Measurements from ENCODE around the gene ATL3. TPM values are rescaled to one million over a fixed set of nuclear protein-coding genes. Genes with fewer than 3 reads are reported as not detected.
"Not testable (repeated sequence)": the region's sequence is repeated elsewhere in the genome, so short reads cannot be mapped to it uniquely, and the experiment has no call there.

ATL3 gene
- total and polyA plus RNA-seq, 7 donors, result 8.4 to 115 (median 97.8) TPM

- H3K27ac ChIP-seq, result peak overlapping the region; percentile 48 to 85 (median 70)
- WGBS, 2 donors, result 45 to 63% methylated on average over 4 of the region's 4 CpGs
Observed at GRCh38 chr11:63609536-63609935, 61.6 kb downstream of the ATL3 start.

DNA sequence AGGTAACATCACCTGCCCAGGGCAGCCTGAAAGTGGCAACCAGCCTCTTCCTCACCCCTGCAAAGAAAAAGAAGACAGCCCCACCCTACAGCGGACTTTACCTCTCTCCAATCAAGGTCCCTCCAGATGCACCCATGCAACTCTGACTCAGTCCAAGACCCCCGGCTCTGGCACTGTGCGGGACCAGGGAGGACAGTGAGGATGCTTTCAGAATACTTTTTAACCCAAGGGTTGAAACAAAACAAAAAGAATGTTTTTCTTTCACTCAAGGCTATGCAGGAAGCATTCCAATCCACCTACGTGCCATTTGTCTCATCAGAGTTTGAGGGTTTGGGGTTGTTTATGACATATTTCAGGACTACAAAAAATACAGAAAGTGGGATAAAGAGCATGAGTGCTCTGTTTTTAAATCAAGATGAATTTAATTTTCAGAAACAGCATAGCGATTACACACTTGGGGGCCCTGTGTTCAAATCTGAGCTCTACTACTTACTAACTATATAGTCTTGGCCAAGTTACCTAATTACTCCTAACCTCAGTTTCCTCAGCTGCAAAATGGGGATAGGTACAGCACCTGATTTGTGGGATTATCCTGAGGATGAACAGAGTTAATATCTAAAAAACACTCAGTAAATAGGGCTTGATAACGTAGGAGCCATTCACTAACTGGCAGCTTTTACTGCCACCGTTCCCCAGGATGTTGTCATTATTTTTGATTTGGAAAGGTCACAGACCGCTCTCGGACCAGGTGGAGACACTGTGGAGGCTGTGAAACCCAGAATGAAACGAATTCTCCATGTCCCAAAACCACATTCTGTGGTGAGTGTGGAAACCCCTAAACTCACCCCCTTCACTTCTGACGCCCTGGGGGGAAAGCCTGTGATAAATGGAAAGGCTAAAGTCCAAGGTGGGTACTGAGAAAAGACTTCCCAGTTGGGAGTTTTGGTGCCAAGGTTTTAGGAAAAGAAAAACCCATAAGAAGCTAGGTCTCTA lies 62.5 kb downstream of the ATL3 start:
- DNase-seq, result peak; percentile 14
- WGBS, 2 donors, result 78 to 80% methylated on average over 11 of the region's 11 CpGs
- H3K27me3 ChIP-seq, result no peaks in the 10 kb centered on the region
- no peak overlapping the region for H3K4me3 ChIP-seq
- intact Hi-C loops (cut with DNase I), result no loop called here
- TF ChIP-seq POLR2AphosphoS5 (IDR thresholded peaks at IDR 0.05), result no peak
- TF ChIP-seq, protein P1, sequence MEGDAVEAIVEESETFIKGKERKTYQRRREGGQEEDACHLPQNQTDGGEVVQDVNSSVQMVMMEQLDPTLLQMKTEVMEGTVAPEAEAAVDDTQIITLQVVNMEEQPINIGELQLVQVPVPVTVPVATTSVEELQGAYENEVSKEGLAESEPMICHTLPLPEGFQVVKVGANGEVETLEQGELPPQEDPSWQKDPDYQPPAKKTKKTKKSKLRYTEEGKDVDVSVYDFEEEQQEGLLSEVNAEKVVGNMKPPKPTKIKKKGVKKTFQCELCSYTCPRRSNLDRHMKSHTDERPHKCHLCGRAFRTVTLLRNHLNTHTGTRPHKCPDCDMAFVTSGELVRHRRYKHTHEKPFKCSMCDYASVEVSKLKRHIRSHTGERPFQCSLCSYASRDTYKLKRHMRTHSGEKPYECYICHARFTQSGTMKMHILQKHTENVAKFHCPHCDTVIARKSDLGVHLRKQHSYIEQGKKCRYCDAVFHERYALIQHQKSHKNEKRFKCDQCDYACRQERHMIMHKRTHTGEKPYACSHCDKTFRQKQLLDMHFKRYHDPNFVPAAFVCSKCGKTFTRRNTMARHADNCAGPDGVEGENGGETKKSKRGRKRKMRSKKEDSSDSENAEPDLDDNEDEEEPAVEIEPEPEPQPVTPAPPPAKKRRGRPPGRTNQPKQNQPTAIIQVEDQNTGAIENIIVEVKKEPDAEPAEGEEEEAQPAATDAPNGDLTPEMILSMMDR (IDR thresholded peaks at IDR 0.05), result no peak
- TF ChIP-seq POLR2A (IDR thresholded peaks at IDR 0.05), result no peak
- TF ChIP-seq EP300 (IDR thresholded peaks at IDR 0.05), result no peak
- no peaks in the 10 kb centered on the region for H3K9me3 ChIP-seq
- H3K4me1 ChIP-seq, result peaks cover 0 to 45% (median 41%) of the 10 kb centered on the region in 4 donors
- H3K27ac ChIP-seq, result peak overlapping the region; percentile 48 to 85 (median 70)
- no peaks in the 10 kb centered on the region for H3K36me3 ChIP-seq

More at GRCh38 chr11:63609536-63609935, 61.6 kb downstream of the ATL3 start:
- Histone ChIP-seq H3K4me1 (peaks cover 0 to 45% (median 40%) of the 10 kb centered on the region in 4 donors), H3K9me3 (no peaks in the 10 kb centered on the region), H3K4me3 (no peak overlapping the region), H3K36me3 (no peaks in the 10 kb centered on the region), H3K27me3 (no peaks in the 10 kb centered on the region)
- intact Hi-C loops (cut with DNase I), result no loop called here
- TF ChIP-seq, protein P1 (IDR thresholded peaks at IDR 0.05), result no peak
- peak in 1 of 4 donors; percentile 4 for TF ChIP-seq POLR2AphosphoS5 (IDR thresholded peaks at IDR 0.05)
- DNase-seq, result peak; percentile 70

GRCh38 chr11:63603180-63603518 lies 68.0 kb downstream of the ATL3 start:
- TF ChIP-seq POLR2AphosphoS5 (IDR thresholded peaks at IDR 0.05), result no peak
- Histone ChIP-seq H3K9me3 (no peaks in the 10 kb centered on the region), H3K27me3 (no peaks in the 10 kb centered on the region), H3K4me3 (no peak overlapping the region), H3K36me3 (no peaks in the 10 kb centered on the region), H3K4me1 (peaks cover 0 to 23% (median 18%) of the 10 kb centered on the region in 4 donors), H3K27ac (peak overlapping the region; percentile 20 to 69 (median 54))
- DNase-seq, result no peak
- 63 to 75% methylated on average over 3 of the region's 3 CpGs for WGBS, 2 donors
- intact Hi-C loops (cut with DNase I), result no loop called here

DNA sequence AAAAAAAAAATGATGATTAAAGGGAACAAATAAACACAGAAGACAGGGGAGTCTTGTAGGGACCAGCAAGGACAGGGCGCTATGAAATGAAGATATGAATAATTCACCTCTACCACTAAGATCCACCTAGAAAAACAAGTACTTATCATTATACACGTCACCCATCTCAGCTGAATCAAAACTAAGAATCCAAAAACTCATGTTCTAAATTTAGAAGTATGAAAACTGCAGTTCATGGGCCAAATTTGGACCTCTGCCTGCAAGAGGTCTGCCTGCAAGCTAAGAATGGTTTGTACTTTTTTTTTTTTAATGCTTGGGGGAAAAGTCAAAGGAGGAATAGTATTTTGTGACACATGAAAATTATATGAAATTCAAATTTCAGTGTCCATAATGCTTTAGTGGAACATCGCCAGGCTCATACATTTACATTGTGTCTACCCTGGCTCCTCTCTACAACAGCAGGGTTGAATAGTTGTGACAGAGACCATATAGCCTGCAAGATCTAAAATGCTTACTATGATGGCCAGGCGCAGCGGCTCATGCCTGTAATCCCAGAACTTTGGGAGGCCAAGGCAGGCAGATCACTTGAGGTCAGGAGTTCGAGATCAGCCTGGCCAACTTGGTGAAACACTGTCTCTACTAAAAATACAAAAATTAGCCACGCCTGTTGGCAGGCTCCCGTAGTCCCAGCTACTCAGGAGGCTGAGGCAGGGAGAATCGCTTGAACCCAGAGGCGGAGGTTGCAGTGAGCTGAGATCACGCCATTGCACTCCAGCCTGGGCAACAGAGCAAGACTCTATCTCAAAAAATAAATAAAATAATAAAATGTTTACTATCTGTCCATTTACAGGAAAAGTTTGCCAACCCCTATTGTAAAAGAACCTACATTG lies 68.6 kb downstream of the ATL3 start:
- H3K27me3 ChIP-seq; H3K36me3 ChIP-seq; intact Hi-C loops (cut with DNase I); H3K4me3 ChIP-seq; DNase-seq; H3K9me3 ChIP-seq: not testable (repeated sequence)
- 88 to 92% methylated on average over 11 of the region's 11 CpGs for WGBS, 2 donors
- peak overlapping the region; percentile 46 to 69 (median 54) for H3K27ac ChIP-seq
- peaks cover 0 to 23% (median 18%) of the 10 kb centered on the region in 4 donors for H3K4me1 ChIP-seq

DNA sequence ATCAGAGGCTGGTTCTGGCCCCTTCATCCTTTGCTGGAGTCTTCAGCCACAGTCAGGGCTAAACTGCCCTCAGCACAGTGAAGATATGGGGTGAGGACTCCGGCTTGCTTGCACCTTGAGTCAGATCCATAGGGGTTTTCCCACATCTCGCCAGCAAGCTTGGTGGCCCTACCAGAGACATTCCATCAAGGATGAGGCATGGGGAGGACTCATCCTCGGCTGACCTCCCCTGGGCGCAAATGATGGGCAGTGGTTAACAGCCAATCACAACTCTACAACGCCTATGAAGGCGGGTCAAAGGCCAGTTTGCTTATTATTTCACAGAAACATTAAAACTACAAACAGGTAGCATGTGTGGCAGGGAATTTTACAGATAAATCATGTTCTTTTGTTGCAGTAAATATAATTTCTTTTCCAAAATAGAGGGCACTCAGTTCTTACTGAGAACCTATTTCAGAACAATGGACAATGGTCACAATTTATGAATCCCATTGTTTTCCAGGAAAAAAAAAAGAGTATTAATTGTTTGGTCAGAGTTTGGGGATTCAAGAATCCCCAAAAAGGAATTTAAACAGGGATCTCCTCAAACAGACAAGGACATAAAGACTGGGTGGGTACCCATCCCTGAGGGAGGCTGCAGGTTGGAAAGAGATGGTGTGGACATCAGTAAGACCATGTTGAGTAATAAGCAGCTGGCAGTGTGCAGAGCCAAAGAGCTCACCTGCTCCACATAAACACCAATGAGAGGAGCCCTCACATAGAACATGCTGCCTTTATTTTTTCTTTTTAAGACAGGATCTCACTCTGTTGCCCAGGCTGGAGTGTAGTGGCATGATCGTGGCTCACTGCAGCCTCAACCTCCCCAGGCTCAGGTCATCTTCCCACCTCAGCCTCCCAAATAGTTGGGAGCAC lies 71.7 kb downstream of the ATL3 start:
- WGBS, 2 donors, result 77 to 84% methylated on average over 7 of the region's 7 CpGs
- intact Hi-C loops (cut with DNase I), result no loop called here
- Histone ChIP-seq H3K36me3 (peaks cover 0 to 26% (median 2%) of the 10 kb centered on the region in 4 donors), H3K4me3 (no peak overlapping the region), H3K27me3 (no peaks in the 10 kb centered on the region), H3K4me1 (peaks cover 0 to 23% (median 18%) of the 10 kb centered on the region in 4 donors), H3K9me3 (no peaks in the 10 kb centered on the region), H3K27ac (no peak overlapping the region)
- no peak for DNase-seq
- TF ChIP-seq POLR2AphosphoS5 (IDR thresholded peaks at IDR 0.05), result no peak
- no peak for TF ChIP-seq EP300 (IDR thresholded peaks at IDR 0.05)
- TF ChIP-seq, protein P1 (IDR thresholded peaks at IDR 0.05), result no peak
- no peak for TF ChIP-seq POLR2A (IDR thresholded peaks at IDR 0.05)
